Testis (tissue), 3 donors: ENCODE data around the gene HFE. TPM values are rescaled to one million over a fixed set of nuclear protein-coding genes. Genes with fewer than 3 reads are reported as not detected.
A peak's percentile ranks its signal among the peaks of the same experiment; 100 is the strongest.

Experiments
- DNase-seq: peaks from one replicate; pipeline ENCODE4 v3.0.0-alpha.2; 2019
- H3K27ac ChIP-seq, 2 donors: fragments of 200-600 bp; sonication (generic); one replicate each; pipeline ENCODE4 v1.5.1; 2019
- H3K27me3 ChIP-seq: fragments of 200-600 bp; sonication (generic); one replicate; pipeline ENCODE4 v1.5.1; 2019
- H3K36me3 ChIP-seq: fragments of 200-600 bp; sonication (generic); one replicate; pipeline ENCODE4 v1.5.1; 2017; ENCODE audit warnings: low read depth; ENCODE audit errors: missing control alignments
- H3K4me1 ChIP-seq: fragments of 200-600 bp; sonication (generic); one replicate; pipeline ENCODE4 v1.5.1; 2019
- H3K4me3 ChIP-seq, 2 donors: fragments of 200-600 bp; sonication (generic); one replicate each; pipeline ENCODE4 v1.5.1; 2017 to 2019
- H3K9me3 ChIP-seq: fragments of 200-600 bp; sonication (generic); one replicate; pipeline ENCODE4 v1.5.1; 2017
- POLR2A ChIP-seq: fragments of 450-650 bp; IDR thresholded peaks from one replicate; pipeline ENCODE4 v1.6.1; 2017; ENCODE audit warnings: antibody characterized with exemption, mild to moderate bottlenecking, moderate library complexity
- whole genome bisulfite sequencing, 2 donors: methylation state at CpG; one replicate each; pipeline ENCODE4 v1.1.5; 2018; 5-methylcytosine and 5-hydroxymethylcytosine counted together
- intact Hi-C: fragments of 100-400 bp; cut with DNase I; formaldehyde crosslinking; loops from one replicate; pipeline ENCODE4 v1.15.1; 2023; ENCODE audit warnings: low total_unique reads
- polyA plus RNA-seq: library from polyadenylated mRNA; stranded (reverse); fragments of 350-450 nt; fragmentation: Illumina TruSeq; extraction: RNeasy Lipid Tissue Mini Kit (QIAGEN cat#74804); gene quantifications from one replicate; pipeline ENCODE4 v1.2.3, GENCODE V29; 2014; ENCODE audit warnings: low read depth, low replicate concordance; ENCODE audit not compliant: insufficient read depth
- total RNA-seq, 2 donors: library from RNA; depleted of rRNA; stranded (reverse); fragments of >200 nt; gene quantifications; one replicate each; pipeline ENCODE4 v1.2.3, GENCODE V29; 2016
- TF ChIP-seq, protein P1 (sequence below), 3 experiments: fragments of 450-650 bp in 2 of 3; fragments of 200-600 bp in 1 of 3; sonication (generic) in 1 of 3; IDR thresholded peaks; one replicate each; pipeline ENCODE4 v1.5.1; 2016 to 2019; ENCODE audit warnings: antibody characterized with exemption in 3 of 3, mild to moderate bottlenecking in 2 of 3, moderate library complexity in 1 of 3

The HFE gene
- total and polyA plus RNA-seq, 3 donors from 2014 or later = 4.1 to 5.1 (median 4.8) TPM

DNA sequence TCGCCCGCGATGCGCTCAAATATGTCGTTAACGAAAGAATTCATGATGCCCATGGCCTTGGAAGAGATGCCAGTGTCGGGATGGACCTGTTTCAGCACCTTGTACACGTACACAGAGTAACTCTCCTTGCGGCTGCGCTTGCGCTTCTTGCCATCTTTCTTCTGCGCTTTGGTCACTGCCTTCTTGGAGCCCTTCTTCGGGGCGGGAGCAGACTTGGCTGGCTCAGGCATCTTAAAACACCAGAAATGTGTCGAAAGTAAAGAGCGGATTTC is 36.4 kb downstream of the HFE start:
- Histone ChIP-seq H3K27me3 (no peaks in the 10 kb centered on the region), H3K36me3 (no peaks in the 10 kb centered on the region), H3K4me3 (peak overlapping the region; percentile 80 to 84), H3K4me1 (peaks cover 10% of the 10 kb centered on the region), H3K27ac (peak overlapping the region; percentile 92 to 95), H3K9me3 (no peaks in the 10 kb centered on the region)
- no peak for DNase-seq
- 0 to 1% methylated on average over 16 of the region's 16 CpGs for WGBS, 2 donors
- intact Hi-C loops = no loop called here
- TF ChIP-seq, protein P1, sequence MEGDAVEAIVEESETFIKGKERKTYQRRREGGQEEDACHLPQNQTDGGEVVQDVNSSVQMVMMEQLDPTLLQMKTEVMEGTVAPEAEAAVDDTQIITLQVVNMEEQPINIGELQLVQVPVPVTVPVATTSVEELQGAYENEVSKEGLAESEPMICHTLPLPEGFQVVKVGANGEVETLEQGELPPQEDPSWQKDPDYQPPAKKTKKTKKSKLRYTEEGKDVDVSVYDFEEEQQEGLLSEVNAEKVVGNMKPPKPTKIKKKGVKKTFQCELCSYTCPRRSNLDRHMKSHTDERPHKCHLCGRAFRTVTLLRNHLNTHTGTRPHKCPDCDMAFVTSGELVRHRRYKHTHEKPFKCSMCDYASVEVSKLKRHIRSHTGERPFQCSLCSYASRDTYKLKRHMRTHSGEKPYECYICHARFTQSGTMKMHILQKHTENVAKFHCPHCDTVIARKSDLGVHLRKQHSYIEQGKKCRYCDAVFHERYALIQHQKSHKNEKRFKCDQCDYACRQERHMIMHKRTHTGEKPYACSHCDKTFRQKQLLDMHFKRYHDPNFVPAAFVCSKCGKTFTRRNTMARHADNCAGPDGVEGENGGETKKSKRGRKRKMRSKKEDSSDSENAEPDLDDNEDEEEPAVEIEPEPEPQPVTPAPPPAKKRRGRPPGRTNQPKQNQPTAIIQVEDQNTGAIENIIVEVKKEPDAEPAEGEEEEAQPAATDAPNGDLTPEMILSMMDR (IDR thresholded peaks at IDR 0.05) = peak in 1 of 3 experiments; percentile 4
- TF ChIP-seq POLR2A = peak; percentile 84

DNA sequence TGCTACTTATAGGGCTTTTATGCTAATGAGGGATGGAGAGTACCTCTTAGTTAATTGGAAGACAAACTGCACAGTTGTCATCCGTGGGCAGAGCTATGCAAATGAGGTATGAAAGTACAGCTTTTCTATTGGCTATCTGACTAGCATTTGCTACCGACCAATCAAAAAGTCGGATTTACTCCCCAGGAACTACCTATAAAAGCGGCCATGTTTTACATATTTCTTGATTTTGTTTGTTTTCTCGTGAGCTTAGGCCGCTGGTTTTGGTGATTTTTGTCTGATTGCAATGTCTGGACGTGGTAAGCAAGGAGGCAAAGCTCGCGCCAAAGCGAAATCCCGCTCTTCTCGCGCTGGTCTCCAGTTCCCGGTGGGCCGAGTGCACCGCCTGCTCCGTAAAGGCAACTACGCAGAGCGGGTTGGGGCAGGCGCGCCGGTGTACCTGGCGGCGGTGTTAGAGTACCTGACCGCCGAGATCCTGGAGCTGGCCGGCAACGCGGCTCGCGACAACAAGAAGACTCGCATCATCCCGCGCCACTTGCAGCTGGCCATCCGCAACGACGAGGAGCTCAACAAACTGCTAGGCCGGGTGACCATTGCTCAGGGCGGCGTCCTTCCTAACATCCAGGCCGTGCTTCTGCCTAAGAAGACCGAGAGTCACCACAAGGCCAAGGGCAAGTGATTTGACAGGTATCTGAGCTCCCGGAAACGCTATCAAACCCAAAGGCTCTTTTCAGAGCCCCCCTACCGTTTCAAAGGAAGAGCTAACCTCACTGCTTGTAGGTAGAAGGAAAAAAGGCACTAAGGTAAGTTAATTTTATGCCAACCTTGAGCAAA is 36.9 kb downstream of the HFE start:
- Histone ChIP-seq H3K4me1 (peaks cover 10% of the 10 kb centered on the region), H3K4me3 (peak overlapping the region; percentile 80 to 84), H3K27ac (peak overlapping the region; percentile 92 to 95), H3K9me3 (no peaks in the 10 kb centered on the region), H3K27me3 (no peaks in the 10 kb centered on the region), H3K36me3 (no peaks in the 10 kb centered on the region)
- DNase-seq = peak; percentile 93
- WGBS, 2 donors = 1% methylated on average over 16 to 36 of the region's 45 CpGs
- TF ChIP-seq POLR2A = peak; percentile 100
- TF ChIP-seq, protein P1 (IDR thresholded peaks at IDR 0.05) = no peak
- intact Hi-C loops = no loop called here

DNA sequence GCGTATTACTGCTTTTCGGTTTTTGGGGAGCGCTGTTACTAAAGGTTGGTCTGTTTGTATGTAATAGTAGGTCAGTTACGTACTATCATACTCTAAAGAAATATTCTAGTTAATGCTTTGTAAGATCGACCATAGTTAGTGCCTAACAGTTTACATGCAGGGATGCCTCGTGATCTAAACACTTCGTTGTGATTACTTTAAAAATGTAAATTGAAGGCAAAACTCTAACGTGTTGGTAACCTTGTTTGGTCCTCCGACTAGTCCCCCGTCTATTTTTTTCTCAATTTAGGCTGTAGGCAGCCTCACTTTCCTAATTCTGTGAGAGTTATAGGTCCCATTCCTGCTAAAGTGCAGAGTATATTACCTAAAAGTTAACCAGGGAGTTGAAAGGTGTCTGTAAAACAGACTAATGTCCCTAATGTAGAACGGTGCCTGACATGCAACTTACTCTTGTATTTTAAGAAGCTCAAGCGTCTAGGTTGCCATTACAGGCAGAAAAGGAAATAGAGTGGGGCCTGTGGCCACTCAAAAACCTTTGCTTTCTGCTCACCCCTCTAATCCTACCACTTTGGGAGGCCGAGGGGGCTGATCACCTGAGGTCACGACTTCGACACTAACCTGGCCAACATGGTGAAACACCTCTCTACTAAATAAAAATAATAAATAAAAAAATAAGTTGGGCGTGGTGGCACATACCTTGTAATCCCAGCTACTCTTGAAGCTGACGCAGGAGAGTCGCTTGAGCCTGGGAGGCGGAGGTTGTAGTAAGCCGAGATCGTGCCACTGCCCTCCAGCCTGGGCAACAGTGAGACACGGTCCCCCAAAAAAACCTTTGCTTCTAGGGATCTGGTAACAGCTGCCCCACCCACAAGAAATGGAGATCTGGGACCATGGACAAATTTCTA is 37.8 kb downstream of the HFE start:
- no peaks in the 10 kb centered on the region for H3K27me3 ChIP-seq
- intact Hi-C loops = loop anchor here (1.0 kb wide), 1 partner anchor 31 kb away; a partner anchor contains a TSS
- peak overlapping the region; percentile 85 to 92 for H3K27ac ChIP-seq
- no peaks in the 10 kb centered on the region for H3K9me3 ChIP-seq
- peak overlapping the region; percentile 80 to 84 for H3K4me3 ChIP-seq
- peaks cover 10% of the 10 kb centered on the region for H3K4me1 ChIP-seq
- TF ChIP-seq POLR2A = no peak
- TF ChIP-seq, protein P1 (IDR thresholded peaks at IDR 0.05) = no peak
- no peak for DNase-seq
- H3K36me3 ChIP-seq = no peaks in the 10 kb centered on the region
- 0% methylated on average over 22 of the region's 22 CpGs for WGBS, 2 donors

DNA sequence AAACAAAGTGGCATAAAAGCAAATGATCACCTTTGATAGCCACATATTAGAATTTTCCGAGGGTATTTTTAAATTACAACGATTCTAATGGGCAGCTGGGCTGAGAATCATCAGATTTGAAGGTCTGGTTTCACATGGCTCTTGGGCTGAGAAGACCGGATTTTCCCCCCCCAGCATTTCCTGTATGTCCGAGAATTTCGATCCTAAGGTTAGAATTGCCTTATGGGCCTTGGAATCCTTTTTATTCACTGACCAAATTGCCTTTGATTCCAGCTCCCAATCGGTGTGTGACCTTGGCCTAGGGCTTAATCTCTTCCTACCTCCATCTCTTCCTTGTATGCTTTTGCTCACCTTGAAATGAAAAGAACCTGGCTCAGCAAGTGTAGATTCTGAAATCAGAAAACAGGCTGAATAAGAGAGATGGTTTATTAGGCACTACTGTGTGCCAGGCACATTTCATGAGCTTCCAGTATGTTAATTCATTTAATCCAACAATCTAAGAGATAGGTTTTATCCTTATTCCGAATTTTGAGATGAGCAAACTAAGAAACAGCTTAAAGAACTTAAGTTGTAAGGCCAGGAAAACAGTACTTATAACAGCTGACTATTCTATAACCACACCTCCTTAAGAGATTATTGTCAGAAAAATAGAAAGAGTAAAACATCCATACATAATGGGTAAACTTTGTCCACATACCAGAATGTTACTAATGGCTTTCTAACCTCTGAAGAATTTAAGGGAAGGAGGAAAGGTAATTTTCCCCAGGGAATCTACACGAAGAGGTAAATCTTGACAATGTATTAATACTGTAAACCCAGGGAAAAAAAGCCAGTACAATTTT is 39.4 kb downstream of the HFE start:
- TF ChIP-seq, protein P1 (IDR thresholded peaks at IDR 0.05) = no peak
- no peak for TF ChIP-seq POLR2A
- DNase-seq = no peak
- H3K27me3 ChIP-seq = no peaks in the 10 kb centered on the region
- peak overlapping the region; percentile 85 to 92 for H3K27ac ChIP-seq
- no peaks in the 10 kb centered on the region for H3K36me3 ChIP-seq
- H3K9me3 ChIP-seq = no peaks in the 10 kb centered on the region
- intact Hi-C loops = no loop called here
- 12 to 14% methylated on average over 7 to 8 of the region's 8 CpGs for WGBS, 2 donors
- H3K4me1 ChIP-seq = peaks cover 10% of the 10 kb centered on the region
- peak overlapping the region; percentile 80 to 84 for H3K4me3 ChIP-seq
